HL-60 (cell line): ENCODE results near the gene QPRT.
"Not testable (repeated sequence)": the region's sequence is repeated elsewhere in the genome, so short reads cannot be mapped to it uniquely, and the experiment has no call there.

Experiments used
- CTCF ChIP-seq: IDR thresholded peaks from one replicate; pipeline ENCODE4 v1.5.1; 2011; ENCODE audit warnings: low read length, control low read depth, inconsistent platforms; ENCODE audit not compliant: insufficient read depth
- POLR2AphosphoS5 ChIP-seq: IDR thresholded peaks from 2 replicates; pipeline ENCODE4 v1.6.1; 2012; ENCODE audit warnings: low read depth
- REST ChIP-seq: IDR thresholded peaks from 2 replicates; pipeline ENCODE4 v1.6.1; 2012; ENCODE audit warnings: low read depth; ENCODE audit not compliant: insufficient replicate concordance

- not testable (repeated sequence) for TF ChIP-seq CTCF, REST, POLR2AphosphoS5
These were observed 16.7 kb downstream of the QPRT start for GRCh38 chr16:29695675-29696074.
